WTC11 (cell line): ENCODE results near the gene UMAD1. TPM values are rescaled to one million over a fixed set of nuclear protein-coding genes. Genes with fewer than 3 reads are reported as not detected.

ENCODE experiments used
- ATAC-seq: fragments of 200-7000 bp; cut with Tn5 transposase; 2 replicates; pipeline ENCODE4 v1.10.0; 2021; ENCODE audit warnings: mild to moderate bottlenecking, moderate library complexity
- CTCF ChIA-PET: fragments of 300-600 bp; sonication (Branson Sonifier 250); formaldehyde crosslinking; loops from one replicate; lab custom pipeline; 2021; ENCODE audit warnings: antibody characterized with exemption; lab: Charles Lee
- POLR2A ChIA-PET: fragments of 350-600 bp; sonication (Branson Sonifier 250); formaldehyde crosslinking; loops from one replicate; lab custom pipeline; 2021; ENCODE audit warnings: antibody characterized with exemption; lab: Charles Lee
- DNase-seq: peaks from one replicate; pipeline ENCODE4 v3.0.0; 2021; ENCODE audit warnings: low spot score
- H3K27ac Mint-ChIP-seq: 2 replicates; pipeline ENCODE4 v1.8.0; 2021; ENCODE audit warnings: mixed read lengths
- H3K27me3 Mint-ChIP-seq: 2 replicates; pipeline ENCODE4 v1.8.0; 2021; ENCODE audit warnings: low read depth, mild to moderate bottlenecking, moderate library complexity, mixed read lengths
- H3K36me3 Mint-ChIP-seq: 2 replicates; pipeline ENCODE4 v1.8.0; 2021; ENCODE audit warnings: mixed read lengths
- H3K4me1 Mint-ChIP-seq: 2 replicates; pipeline ENCODE4 v1.8.0; 2022; ENCODE audit warnings: mixed read lengths
- H3K4me3 Mint-ChIP-seq: 2 replicates; pipeline ENCODE4 v1.8.0; 2021; ENCODE audit warnings: mild to moderate bottlenecking, moderate library complexity, mixed read lengths
- H3K9me3 Mint-ChIP-seq: 2 replicates; pipeline ENCODE4 v1.8.0; 2021; ENCODE audit warnings: mixed read lengths
- ATF3 ChIP-seq: sonication (generic); formaldehyde crosslinking; conservative IDR thresholded peaks from 2 replicates; pipeline ENCODE4 v1.8.1; 2022; ENCODE audit warnings: mild to moderate bottlenecking, missing genetic modification reagents
- CDX4 ChIP-seq: fragments of 250-450 bp; sonication (Bioruptor Pico); IDR thresholded peaks from 2 replicates; pipeline ENCODE4 v1.9.0; 2021; ENCODE audit warnings: moderate library complexity, mild to moderate bottlenecking, inconsistent platforms, borderline replicate concordance
- EMX1 ChIP-seq: fragments of 250-450 bp; sonication (Bioruptor Pico); IDR thresholded peaks from 2 replicates; pipeline ENCODE4 v1.8.0; 2021; ENCODE audit warnings: mild to moderate bottlenecking
- ETV6 ChIP-seq: sonication (generic); formaldehyde crosslinking; IDR thresholded peaks from 2 replicates; pipeline ENCODE4 v1.8.1; 2022; ENCODE audit warnings: mild to moderate bottlenecking, missing genetic modification reagents
- HMGA2 ChIP-seq: fragments of 250-450 bp; sonication (Bioruptor Pico); IDR thresholded peaks from 2 replicates; pipeline ENCODE4 v1.4.0; 2021; ENCODE audit warnings: mild to moderate bottlenecking, moderate library complexity
- JAZF1 ChIP-seq: fragments of 250-450 bp; sonication (Bioruptor Pico); IDR thresholded peaks from 2 replicates; pipeline ENCODE4 v1.9.0; 2021; ENCODE audit warnings: moderate library complexity, mild to moderate bottlenecking, inconsistent platforms
- MAX ChIP-seq: sonication (generic); formaldehyde crosslinking; IDR thresholded peaks from 2 replicates; pipeline ENCODE4 v1.8.0; 2022; ENCODE audit warnings: mild to moderate bottlenecking, missing genetic modification reagents
- MYBL2 ChIP-seq: sonication (generic); formaldehyde crosslinking; IDR thresholded peaks from 2 replicates; pipeline ENCODE4 v1.8.1; 2023; ENCODE audit warnings: mild to moderate bottlenecking, moderate library complexity, missing genetic modification reagents
- NFYB ChIP-seq: sonication (generic); formaldehyde crosslinking; conservative IDR thresholded peaks from 2 replicates; pipeline ENCODE4 v1.8.0; 2022; ENCODE audit warnings: low read depth, missing genetic modification reagents
- OVOL2 ChIP-seq: fragments of 250-450 bp; sonication (Bioruptor Pico); IDR thresholded peaks from 2 replicates; pipeline ENCODE4 v1.9.0; 2021; ENCODE audit warnings: mild to moderate bottlenecking, borderline replicate concordance
- PRRX2 ChIP-seq: fragments of 250-450 bp; sonication (Bioruptor Pico); IDR thresholded peaks from 2 replicates; pipeline ENCODE4 v1.8.0; 2021; ENCODE audit warnings: mild to moderate bottlenecking
- RORB ChIP-seq: fragments of 250-450 bp; sonication (Bioruptor Pico); IDR thresholded peaks from 2 replicates; pipeline ENCODE4 v1.9.0; 2021; ENCODE audit warnings: mild to moderate bottlenecking
- SOX15 ChIP-seq: fragments of 250-450 bp; sonication (Bioruptor Pico); IDR thresholded peaks from 2 replicates; pipeline ENCODE4 v1.9.0; 2021; ENCODE audit warnings: mild to moderate bottlenecking
- STAT6 ChIP-seq: sonication (generic); formaldehyde crosslinking; conservative IDR thresholded peaks from 2 replicates; pipeline ENCODE4 v1.8.1; 2023; ENCODE audit warnings: mild to moderate bottlenecking, low read depth, missing genetic modification reagents, moderate library complexity
- ZNF232 ChIP-seq: sonication (generic); formaldehyde crosslinking; IDR thresholded peaks from 2 replicates; pipeline ENCODE4 v1.8.0; 2022; ENCODE audit warnings: mild to moderate bottlenecking, missing genetic modification reagents
- ZNF396 ChIP-seq: fragments of 250-450 bp; sonication (Bioruptor Pico); IDR thresholded peaks from 2 replicates; pipeline ENCODE4 v1.8.0; 2021; ENCODE audit warnings: mild to moderate bottlenecking, moderate library complexity, borderline replicate concordance
- ZNF416 ChIP-seq: fragments of 250-450 bp; sonication (Bioruptor Pico); IDR thresholded peaks from 2 replicates; pipeline ENCODE4 v1.9.0; 2021; ENCODE audit warnings: mild to moderate bottlenecking, inconsistent platforms
- total RNA-seq: library from RNA; stranded (reverse); gene quantifications from 3 replicates; pipeline ENCODE4 v1.2.3, GENCODE V29; 2021
- TF ChIP-seq, protein P1 (sequence below): sonication (generic); formaldehyde crosslinking; IDR thresholded peaks from 2 replicates; pipeline ENCODE4 v1.8.1; 2023; ENCODE audit warnings: mild to moderate bottlenecking, missing genetic modification reagents, moderate library complexity
- TF ChIP-seq, protein P2 (sequence below): sonication (generic); formaldehyde crosslinking; IDR thresholded peaks from 2 replicates; pipeline ENCODE4 v1.8.1; 2023; ENCODE audit warnings: mild to moderate bottlenecking, missing genetic modification reagents, moderate library complexity

Gene UMAD1
- total RNA-seq, 1 experiment from 2014 or later: 13.0 TPM

DNA sequence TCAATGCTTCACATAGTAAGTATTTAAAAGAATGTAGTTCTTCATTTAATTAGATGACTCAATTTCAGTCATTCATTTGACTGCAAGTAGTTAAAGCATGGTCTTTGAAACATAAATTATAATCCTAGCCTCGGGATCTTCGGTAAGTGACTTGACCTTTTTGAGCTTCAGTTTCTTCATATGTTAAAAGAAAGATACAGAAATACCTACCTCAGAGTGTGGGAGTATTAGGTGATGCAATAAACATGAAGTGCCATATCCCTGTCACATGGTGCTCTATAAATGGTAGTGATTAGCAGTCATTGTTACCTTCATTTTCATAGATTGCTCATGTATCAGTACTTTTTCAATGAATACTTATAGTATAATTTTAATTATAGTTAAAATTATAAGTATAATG lies 31.2 kb upstream of the UMAD1 start (continued):
- TF ChIP-seq, protein P1, sequence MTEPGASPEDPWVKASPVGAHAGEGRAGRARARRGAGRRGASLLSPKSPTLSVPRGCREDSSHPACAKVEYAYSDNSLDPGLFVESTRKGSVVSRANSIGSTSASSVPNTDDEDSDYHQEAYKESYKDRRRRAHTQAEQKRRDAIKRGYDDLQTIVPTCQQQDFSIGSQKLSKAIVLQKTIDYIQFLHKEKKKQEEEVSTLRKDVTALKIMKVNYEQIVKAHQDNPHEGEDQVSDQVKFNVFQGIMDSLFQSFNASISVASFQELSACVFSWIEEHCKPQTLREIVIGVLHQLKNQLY (CRISPR knock-in tag): no peak
- no peak for TF ChIP-seq HMGA2 (CRISPR knock-in tag)
- TF ChIP-seq, all 79 proteins: peak for 0

DNA sequence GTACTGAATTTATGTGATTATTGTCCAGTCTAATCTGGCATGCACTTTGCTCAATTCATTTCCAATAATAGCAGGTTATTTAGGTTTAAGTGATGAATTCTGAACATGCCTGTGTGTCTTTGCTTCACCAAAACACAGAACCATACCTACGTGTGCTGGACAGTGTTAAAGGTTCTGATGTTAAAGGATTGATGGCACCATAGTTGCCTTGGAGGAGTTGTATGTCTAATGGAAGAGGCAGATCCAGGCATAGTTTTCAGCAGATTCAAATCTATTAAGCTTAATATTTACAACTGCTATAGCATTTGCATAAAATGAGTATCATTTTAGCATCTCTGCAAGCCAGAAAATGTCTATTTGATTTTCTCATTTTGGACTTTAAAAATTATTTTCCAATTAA lies 28.0 kb upstream of the UMAD1 start:
- Mint-ChIP-seq H3K4me1 (no peaks in the 10 kb centered on the region), H3K9me3 (no peaks in the 10 kb centered on the region), H3K27me3 (no peaks in the 10 kb centered on the region), H3K27ac (no peak overlapping the region), H3K36me3 (peaks cover 5% of the 10 kb centered on the region; the same call in 1 of the 2 replicates), H3K4me3 (no peak overlapping the region)
- ChIA-PET POLR2A (no interaction called here), CTCF (no interaction called here)
- ATAC-seq (no peak), DNase-seq (no peak)
- TF ChIP-seq PRRX2 (CRISPR knock-in tag): no peak
- no peak for TF ChIP-seq NFYB
- no peak for TF ChIP-seq ZNF416
- TF ChIP-seq, all 79 proteins: peak for 0

DNA sequence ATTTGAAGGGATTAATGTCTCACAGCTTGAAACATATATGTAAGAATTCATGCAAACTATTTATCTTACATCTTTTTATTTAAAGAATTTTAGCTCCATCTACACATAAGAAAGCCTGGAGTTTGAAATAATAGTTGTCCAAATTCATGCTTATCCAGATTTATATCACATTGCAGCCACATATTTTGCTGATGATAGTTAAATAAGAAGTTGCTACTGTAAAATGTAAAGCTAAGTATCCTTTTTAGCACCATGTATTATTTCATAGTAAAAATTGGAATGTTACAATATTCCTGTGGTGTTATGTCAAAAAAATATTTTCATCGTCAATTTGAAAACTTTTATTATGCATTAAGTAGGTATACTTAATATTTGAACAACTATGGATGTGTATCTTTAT lies 27.3 kb upstream of the UMAD1 start:
- no peak for ATAC-seq
- Mint-ChIP-seq H3K4me3 (no peak overlapping the region), H3K4me1 (no peaks in the 10 kb centered on the region), H3K36me3 (no peaks in the 10 kb centered on the region), H3K27me3 (no peaks in the 10 kb centered on the region), H3K9me3 (no peaks in the 10 kb centered on the region), H3K27ac (no peak overlapping the region)
- ChIA-PET POLR2A (no interaction called here), CTCF (no interaction called here)
- TF ChIP-seq EMX1 (CRISPR knock-in tag): no peak
- no peak for TF ChIP-seq STAT6 (CRISPR knock-in tag)
- no peak for TF ChIP-seq HMGA2 (CRISPR knock-in tag)
- no peak for TF ChIP-seq RORB (CRISPR knock-in tag)
- no peak for TF ChIP-seq MYBL2
- TF ChIP-seq ZNF232 (CRISPR knock-in tag): no peak
- TF ChIP-seq ZNF396: no peak
- no peak for DNase-seq

- ChIA-PET POLR2A (no interaction called here), CTCF (no interaction called here)
- no peaks in the 10 kb centered on the region for H3K9me3 Mint-ChIP-seq
- no peaks in the 10 kb centered on the region for H3K4me1 Mint-ChIP-seq
- H3K36me3 Mint-ChIP-seq: no peaks in the 10 kb centered on the region
- no peaks in the 10 kb centered on the region for H3K27me3 Mint-ChIP-seq
- H3K27ac Mint-ChIP-seq: no peak overlapping the region
- TF ChIP-seq SOX15 (CRISPR knock-in tag): no peak
- no peak for TF ChIP-seq JAZF1 (CRISPR knock-in tag)
- TF ChIP-seq ATF3: no peak
- TF ChIP-seq NFYB: no peak
- no peak for TF ChIP-seq CDX4
- no peak for TF ChIP-seq OVOL2
- TF ChIP-seq, protein P2, sequence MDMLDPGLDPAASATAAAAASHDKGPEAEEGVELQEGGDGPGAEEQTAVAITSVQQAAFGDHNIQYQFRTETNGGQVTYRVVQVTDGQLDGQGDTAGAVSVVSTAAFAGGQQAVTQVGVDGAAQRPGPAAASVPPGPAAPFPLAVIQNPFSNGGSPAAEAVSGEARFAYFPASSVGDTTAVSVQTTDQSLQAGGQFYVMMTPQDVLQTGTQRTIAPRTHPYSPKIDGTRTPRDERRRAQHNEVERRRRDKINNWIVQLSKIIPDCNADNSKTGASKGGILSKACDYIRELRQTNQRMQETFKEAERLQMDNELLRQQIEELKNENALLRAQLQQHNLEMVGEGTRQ (CRISPR knock-in tag): no peak
- no peak for TF ChIP-seq ETV6 (CRISPR knock-in tag)
- no peak for TF ChIP-seq MAX (CRISPR knock-in tag)
- TF ChIP-seq, all 79 proteins: peak for 0
- H3K4me3 Mint-ChIP-seq: no peak overlapping the region
- ATAC-seq: no peak
- DNase-seq: no peak
Measured at GRCh38 chr7:7614018-7614741, 26.4 kb upstream of the UMAD1 start.
